Activated CD4-positive, alpha-beta T cell treated with anti-CD3 and anti-CD28 coated beads, Interleukin-2, Interleukin-4, amounts not matched to agents 100 ng/mL and 50 ng/mL, durations not matched to agents 16 hours and 8 hours (primary cell): ENCODE measurements around the gene NIPSNAP2.
"Not testable (repeated sequence)": the region's sequence is repeated elsewhere in the genome, so short reads cannot be mapped to it uniquely, and the experiment has no call there.

Experiments
- DNase-seq: peaks from one replicate; pipeline ENCODE4 v3.0.0-alpha.2; 2020; ENCODE audit warnings: low spot score

Gene NIPSNAP2

DNA sequence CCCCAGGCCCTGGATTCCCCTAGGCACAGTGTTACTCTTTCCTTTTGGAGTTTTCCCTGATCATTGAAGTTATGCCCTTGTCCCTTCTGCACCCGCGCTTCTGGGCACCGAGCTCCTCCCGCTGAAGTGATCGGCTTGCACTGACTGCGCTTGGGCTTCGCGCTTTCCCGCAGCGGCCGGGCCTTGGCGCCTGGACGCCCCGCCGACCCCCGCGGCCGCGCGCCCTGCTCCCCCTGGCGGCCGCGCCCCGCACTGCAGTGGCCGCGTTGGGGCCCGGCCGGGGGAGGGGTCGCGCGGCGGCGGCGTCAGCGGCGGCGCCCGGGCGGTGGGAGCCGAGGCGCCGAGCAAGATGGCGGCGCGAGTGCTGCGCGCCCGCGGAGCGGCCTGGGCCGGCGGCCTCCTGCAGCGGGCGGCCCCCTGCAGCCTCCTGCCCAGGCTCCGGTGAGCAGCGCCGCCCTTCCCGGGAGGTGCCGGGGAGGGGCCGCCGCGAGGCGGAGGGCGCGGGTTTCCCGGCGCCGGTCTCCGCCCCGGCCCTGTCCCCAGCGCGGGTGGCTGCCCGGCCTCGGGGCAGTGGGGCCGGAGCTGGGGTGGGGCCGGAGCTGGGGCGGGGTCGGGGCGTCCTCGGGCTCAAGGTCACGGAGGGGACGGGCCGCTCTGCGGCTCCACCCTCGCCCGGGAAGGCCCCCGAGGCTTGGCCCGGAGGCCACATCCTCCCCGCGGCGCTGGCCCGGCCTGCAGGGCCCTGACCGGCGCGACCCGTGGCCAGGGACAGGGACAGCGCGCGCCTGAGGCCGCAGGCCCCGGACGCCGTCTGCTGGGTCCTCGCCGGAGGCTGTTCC, at the start of gene NIPSNAP2:
Gene NIPSNAP2 (plus strand): TSS at position 325 of the 839 bp plus-strand sequence. CDS start 25 bp downstream, at position 350.
- peak; percentile 47 for DNase-seq

DNA sequence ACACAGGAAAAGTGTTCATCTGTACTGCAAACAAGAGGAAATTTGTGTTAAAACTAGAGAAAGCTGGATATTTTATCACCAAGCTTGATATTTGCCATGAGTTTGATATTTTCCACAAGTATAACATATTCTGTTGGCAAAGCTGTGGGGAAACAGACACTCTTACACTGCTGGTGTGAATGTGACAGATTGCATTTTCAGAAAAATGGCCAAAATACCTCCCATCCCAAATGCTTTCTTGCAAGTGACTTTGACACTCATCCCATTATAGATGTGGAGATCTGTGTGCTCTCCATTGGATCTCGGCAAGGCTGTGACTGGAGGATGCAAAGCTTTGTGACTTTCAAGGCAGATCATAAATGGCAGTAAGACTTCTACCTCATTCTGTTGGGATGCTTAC, 46.6 kb upstream of the NIPSNAP2 start:
- no peak for DNase-seq

DNA sequence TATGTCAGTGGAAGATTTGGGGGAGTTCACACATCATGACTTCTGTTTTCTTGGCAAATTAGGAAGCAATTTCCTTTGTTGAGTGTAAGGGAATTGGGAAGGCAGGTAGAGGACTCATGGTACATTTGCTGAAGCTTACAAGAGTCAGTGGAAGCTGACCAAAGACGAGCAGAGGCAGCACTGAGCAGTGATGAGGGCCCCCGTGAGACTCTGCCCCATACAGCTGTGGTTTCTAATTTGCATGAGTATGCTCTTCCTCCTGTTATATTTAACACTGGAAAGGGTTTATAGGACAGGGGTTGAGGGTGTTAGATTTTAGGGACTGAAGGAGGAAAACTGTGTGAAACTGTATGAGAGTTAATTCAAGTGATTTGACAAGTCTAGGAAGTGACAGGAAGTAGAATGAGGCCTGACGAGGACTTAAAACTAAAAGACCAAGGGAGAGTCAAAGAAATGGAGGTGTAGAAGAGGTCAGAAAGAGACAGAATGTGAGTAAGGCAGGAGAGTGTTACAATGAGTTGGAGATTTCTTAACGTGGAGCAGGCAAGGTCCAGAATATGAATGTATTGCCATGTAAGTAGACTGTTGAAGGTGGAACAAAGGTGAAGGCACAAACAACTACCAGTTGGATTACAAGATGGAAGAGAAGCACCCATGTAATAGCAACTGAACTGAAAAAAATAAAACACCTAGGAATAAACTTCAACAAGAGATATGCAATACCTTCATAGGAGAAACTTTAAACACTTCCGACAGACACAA, 36.2 kb upstream of the NIPSNAP2 start:
- DNase-seq, result no peak

DNA sequence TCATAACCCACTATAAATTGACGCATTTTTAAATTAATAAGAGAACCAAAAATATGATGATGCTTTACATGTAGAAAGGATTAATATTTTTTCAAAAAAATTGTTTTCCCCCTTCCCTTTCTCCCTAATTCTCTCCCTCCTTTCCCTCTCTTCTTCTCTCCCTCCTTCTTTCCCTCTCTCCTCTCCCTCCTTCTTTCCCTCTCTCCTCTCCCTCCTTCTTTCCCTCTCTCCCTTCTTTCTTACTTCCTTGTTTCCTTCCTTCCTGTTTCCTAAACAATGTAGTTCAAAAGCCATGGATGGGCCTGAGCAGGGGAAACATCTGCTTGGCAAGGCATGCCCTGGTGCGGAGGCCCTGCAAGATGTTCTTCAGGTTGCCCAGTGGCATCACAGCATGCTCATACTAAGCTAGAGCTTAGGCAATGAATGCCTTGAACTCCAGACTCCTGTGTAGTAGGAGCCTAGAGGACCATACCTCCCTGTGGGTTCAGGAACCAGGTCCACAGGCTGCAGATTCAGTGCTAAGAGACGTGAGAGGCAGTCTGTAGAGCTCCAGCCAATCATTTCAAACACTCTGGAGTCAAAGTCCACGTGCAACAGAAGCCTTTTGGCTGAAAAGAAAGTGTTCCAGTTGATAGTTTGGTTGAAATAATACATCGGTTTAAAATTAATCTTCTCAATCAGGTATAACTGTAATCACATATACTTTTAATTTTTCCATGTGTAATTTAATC, 32.8 kb upstream of the NIPSNAP2 start:
- no peak for DNase-seq

DNA sequence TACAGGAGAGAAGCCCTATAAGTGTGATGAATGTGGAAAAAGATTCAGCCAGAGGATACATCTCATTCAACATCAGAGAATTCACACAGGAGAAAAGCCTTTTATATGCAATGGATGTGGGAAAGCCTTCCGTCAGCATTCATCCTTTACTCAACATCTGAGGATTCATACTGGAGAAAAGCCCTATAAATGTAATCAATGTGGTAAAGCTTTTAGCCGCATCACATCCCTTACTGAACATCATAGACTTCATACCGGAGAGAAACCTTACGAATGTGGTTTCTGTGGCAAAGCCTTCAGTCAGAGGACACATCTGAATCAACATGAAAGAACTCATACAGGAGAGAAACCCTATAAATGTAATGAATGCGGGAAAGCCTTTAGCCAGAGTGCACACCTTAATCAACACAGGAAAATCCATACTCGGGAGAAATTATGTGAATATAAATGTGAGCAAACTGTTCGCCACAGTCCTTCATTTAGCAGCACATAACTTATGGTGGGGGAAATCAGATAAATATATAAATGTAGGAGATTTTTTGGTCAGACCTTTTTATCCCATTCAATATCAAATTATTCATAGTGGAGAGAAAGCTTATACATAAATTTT, 24.8 kb upstream of the NIPSNAP2 start:
- DNase-seq, result no peak

DNA sequence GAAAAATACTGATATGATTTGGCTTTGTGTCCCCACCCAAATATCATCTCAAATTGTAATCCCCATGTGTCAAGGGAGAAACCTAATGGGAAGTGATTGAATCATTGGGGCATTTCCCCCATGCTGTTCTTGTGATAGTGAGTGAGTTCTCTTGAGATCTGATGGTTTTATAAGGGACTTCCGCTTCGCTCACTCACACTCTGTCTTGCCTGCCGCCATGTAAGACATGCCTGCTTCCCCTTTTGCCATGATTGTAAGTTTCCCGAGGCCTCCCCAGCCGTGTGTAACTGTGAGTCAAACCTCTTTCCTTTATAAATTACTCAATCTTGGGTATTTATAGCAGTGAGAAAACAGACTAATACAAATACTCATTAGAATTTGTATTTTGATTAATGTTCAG, 17.8 kb upstream of the NIPSNAP2 start:
- no peak for DNase-seq

DNA sequence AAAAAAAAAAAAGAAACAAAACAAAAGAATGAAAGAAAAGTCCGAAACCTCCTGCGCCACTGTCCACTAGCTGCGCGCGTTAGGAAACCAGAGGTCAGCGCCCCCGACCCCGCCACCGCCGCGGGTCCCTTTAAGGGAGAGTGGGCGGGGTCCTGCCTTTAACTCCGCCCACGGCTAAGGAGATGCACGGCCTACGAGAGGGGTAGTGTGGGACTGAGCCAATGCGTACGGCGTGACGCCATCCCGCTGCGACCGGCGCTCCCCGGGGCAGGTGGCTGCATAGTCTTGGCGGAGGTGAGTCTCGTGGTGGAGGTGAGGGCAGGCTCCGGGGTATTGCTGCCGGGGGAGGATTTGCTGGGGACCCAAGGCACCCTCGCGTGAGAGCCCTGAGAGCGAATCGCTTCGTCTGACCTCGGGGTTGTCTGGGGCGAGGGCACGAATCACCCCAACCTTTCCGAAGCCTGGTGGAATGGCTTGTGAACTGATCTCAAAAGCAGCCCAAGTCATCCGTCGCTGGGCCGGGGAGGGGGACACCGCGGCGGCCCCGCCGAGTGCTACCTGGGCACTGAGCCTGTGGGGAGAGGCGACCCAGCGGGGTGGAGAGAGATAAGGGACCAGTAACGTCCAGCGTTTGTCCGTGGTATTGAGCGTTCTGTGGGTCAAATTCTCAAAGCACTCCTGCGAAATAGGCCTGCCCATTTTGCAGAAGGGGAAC, 12.6 kb upstream of the NIPSNAP2 start, which contains the start of gene MRPS17:
Gene MRPS17 (plus strand): TSS at position 241 of the 715 bp plus-strand sequence. CDS start 1,319 bp downstream, outside the sequence.
- DNase-seq, result peak; percentile 93

DNA sequence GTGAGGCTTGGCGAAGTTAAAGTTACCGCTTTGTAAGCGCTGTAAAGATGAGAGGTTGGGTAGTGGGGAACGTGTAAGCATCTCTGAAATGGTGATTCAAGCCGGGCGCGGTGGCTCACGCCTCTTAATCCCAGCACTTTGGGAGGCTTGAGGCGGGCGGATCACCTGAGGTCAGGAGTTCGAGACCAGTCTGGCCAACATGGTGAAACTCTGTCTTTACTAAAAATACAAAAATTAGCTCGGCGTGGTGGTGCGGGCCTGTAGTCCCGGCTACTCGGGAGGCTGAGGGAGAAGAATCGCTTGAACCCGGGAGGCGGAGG, 12.1 kb upstream of the NIPSNAP2 start:
- DNase-seq, result not testable (repeated sequence)

DNA sequence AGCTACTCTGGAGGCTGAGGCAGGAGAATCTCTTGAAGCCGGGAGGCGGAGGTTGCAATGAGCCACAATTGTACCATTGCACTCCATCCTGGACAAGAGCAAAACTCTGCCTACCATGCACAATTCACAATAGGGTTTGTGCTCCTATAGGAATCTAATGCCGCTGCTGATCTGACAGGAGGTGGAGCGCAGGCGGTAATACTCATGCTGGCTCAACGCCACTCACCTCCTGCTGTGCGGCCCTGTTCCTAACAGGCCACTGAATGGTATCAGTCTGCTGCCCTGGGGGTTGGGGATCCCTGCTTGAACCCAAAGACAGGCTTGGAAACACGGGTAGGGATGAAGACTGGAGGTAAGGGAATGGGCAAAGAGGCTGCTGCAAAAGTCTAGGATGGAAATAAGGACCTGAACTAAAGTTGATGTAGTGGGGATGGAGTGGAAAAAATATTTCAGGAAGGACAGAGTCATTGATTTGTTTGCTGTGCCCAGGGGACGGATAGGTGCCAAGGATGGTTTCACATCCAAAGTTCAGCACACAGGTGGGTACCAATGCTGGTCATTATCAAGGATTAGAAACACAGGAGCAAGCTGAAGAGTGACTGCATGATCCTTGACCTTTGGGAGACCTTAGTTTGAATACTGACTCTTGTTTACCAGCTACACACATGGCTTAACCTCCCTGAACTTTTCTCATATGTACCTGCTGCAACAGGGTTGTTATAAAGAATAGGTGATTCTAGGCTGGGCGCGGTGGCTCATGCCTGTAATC, 10.5 kb upstream of the NIPSNAP2 start:
- DNase-seq, result no peak

DNA sequence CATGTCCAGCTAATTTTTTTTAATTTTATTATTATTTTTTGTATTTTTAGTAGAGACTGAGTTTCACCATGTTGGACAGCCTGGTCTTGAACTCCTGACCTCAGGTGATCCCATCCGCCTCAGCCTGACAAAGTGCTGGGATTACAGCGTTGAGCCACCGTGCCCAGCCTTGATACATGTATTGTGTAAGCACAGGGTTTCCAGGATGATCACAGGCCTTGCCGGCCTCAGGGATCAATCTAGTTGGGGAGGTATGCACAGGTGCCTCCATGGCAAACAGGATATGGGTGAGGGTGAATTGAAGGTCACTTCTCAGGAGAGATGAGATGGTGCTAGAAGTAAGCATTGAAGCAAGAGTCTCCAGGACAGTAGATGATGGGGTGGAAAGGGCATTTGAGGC, 7.2 kb upstream of the NIPSNAP2 start:
- no peak for DNase-seq

DNA sequence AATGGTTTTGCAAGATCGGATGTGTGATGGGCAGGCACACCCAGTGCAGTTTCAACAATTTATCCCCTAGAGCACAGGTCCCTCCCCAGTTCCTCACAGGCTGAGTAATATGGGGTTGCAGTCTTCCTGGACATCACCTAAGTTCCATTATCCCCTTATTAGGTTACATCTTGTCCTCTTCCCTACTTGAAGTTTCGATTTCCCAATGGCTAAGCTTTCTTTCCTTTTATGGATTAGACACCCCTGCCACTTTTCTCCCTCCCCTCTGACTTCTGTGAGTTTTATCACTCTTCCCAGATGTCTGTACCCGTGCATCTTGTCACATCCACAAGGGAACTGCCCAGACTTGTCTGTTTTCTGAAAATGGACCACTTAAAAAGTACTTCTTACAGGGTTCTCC, 2.4 kb upstream of the NIPSNAP2 start:
- DNase-seq, result no peak

DNA sequence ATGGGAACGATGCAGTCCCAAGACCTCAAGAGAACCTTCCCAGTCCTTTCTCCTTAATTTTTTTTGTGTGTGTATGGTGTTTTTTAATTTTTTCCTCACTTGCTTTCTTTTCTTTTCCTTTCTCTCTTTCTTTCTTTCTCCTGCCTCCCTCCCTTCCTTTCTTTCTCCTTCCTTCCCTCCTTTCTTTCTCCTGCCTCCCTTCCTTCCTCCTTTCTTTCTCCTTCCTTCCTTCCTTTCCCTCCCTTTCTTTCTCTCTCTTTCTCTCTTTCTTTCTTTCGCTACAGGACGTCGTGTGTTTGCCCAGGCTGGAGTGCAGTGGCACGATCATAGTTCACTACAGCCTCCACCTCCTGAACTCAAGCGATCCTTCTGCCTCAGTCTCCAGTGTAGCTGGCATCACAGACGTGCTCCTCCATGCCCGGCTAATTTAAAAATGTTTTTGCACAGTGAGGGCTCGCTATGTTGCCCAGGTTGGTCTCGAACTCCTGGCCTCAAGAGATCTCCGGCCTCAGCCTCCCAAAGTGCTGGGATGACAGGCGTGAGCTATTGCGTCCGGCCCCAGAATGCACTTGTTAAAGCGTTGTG, 709 bp upstream of the NIPSNAP2 start:
- DNase-seq, result no peak

DNA sequence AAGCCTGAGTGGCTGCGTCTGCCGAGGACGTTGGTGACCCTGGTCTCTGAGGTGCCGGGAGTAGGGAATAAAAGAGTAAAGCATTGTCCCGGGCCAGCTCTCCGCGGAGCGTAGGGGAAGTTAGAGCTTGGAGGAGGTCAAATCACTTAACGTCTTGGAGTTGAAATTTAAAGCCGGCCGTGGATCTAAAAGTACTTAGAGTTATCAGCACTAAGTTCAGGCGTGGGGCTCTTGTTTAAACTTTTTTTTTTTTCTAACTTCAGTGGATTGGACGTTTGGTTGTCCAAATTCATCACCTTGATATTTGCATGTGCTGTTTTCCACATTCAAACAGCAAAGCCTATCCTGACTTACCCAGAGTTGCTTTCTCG, 700 bp downstream of the NIPSNAP2 start:
- no peak for DNase-seq

DNA sequence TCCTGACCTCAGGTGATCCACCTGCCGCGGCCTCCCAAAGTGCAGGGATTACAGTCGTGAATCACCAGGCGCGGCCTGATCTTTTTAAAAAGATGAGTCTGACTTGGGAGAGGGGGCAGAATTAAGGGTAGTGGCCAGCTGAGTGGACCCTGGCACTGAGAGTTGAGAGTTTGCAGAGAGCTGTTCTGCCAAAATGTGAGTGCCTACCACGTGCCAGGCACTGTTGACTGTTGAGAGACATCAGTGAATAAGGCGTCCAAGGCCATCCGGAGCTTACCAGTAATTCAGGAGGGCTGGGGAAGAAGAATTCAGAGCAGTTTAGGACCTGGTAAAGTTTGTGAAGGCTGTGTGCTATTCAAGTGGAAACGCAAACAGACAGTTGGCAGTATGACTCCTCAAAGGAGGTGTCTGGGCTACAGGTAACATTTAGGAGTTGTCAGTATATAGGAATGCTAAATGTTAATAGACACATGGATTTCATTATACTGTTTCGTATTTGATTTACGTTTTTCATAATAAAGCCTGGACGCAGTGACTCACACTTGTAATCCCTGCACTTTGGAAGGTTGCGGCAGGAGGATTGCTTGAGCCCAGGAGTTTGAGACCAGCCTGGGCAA, 1.5 kb downstream of the NIPSNAP2 start:
- no peak for DNase-seq

DNA sequence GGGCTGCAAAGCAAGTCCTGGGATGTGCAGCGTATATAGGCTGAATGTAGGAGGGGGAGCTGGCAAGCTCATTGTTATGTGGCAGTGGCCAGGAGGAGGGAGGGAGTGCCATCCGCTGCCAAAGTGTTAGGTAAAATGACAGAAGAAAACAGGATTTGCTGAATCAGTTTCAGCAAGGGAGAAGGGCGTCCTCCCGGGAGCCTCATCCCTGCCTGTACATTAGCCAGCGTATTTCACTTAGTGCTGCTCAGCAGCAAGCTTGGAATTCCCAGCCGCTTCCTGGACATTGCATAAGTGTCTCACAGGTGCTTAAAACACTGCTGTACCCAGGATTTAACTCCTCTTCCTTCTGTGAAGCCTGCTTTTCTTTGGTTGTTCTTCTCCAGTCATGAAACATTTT, 2.5 kb downstream of the NIPSNAP2 start:
- DNase-seq, result no peak

DNA sequence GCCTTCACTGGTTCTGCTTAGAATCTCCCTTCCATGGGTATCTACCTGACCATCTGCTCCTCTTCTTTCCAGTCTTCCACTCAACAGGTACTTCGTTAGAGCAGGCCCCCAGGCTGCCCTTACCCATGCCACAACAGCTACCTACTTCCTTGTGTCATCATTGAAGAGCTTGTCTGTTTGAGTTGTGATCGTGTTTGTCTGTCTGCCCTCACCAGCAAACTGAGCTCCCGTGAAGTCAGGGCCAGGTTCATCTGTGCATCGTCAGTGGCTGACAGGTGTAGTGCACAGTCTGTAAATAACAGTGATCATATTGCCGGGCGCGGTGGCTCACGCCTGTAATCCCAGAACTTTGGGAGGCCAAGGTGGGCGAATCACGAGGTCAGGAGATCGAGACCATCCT, 5.0 kb downstream of the NIPSNAP2 start:
- no peak for DNase-seq

DNA sequence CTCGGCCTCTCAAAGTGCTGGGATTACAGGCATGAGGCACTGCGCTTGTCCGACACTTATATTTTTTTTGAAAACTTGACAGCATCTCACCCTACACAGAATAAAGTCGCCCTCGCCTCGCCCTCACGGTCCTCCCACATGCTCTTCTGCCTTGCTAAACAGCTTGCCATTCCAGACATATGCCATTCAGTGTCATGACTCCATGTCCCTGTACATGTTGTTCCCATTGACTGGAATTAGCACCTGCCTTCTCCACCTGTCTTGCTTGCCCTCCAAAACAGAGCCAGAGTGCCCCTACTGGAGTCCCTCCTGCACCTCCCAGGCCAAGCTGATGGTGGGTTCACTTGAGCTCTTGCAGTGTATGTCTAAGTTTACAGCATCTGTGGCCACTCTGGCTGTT, 6.2 kb downstream of the NIPSNAP2 start:
- DNase-seq, result no peak

DNA sequence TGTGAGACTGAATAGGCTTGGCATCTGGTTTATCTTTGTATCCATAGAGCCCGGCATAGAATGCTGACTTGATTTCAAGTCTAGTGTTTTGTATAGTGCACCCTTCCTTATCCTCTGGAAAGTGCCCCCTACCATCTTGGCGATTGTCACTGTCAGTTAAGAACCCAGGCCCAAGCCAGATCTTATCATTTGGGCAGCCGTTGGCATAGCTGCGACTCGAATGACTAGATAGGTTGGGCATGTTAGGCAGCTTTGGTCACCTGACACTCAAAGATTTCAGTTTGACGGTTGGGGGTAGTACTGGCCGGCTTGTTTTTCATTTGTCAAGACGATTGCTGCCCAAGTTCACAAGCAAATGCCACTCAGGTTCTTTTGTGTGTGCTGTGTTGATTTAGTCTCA, 6.6 kb downstream of the NIPSNAP2 start:
- no peak for DNase-seq

DNA sequence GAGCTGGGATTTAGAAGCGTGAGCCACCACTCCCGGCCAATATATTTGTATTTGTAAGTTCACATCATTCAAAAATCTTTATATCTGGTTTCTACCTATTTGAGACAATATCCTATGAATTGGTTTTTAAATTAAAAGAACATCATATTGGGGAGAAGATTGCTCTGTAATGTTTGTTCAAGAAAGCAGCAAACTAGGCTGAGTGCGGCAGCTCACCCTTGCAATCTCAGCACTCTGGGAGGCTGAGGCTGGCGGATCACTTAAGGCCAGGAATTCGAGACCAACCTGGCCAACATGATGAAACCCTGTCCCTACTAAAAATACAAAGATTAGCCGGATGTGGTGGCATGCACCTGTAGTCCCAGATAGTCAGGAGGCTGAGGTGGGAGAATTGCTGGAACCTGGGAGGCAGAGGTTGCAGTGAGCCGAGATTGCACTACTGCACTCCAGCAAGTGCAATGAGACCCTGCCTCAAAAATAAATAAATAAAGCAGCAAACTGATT, 9.4 kb downstream of the NIPSNAP2 start:
- DNase-seq, result no peak
